Peyer's patch (tissue), 4 donors: ENCODE data around the gene PFKM. TPM values are rescaled to one million over a fixed set of nuclear protein-coding genes. Genes with fewer than 3 reads are reported as not detected.
A peak's percentile ranks its signal among the peaks of the same experiment; 100 is the strongest.
"Not testable (repeated sequence)": the region's sequence is repeated elsewhere in the genome, so short reads cannot be mapped to it uniquely, and the experiment has no call there.

Source experiments
- DNase-seq, 3 donors: peaks; one replicate each; pipeline ENCODE4 v3.0.0-alpha.2; 2017 to 2019
- H3K27ac ChIP-seq, 4 donors: fragments of 200-600 bp; sonication (generic); one replicate each; pipeline ENCODE4 v1.5.1; 2016 to 2019
- H3K27me3 ChIP-seq, 2 donors: fragments of 200-600 bp; sonication (generic); one replicate each; pipeline ENCODE4 v1.5.1; 2019
- H3K36me3 ChIP-seq, 3 donors: fragments of 200-600 bp; sonication (generic); one replicate each; pipeline ENCODE4 v1.5.1; 2016 to 2019
- H3K4me1 ChIP-seq, 4 donors: fragments of 200-600 bp; sonication (generic); one replicate each; pipeline ENCODE4 v1.5.1; 2016 to 2019
- H3K4me3 ChIP-seq, 4 donors: fragments of 200-600 bp; sonication (generic); 1 replicate in 3 of 4; 2 replicates in 1 of 4; pipeline ENCODE4 v1.5.1; 2016 to 2019; ENCODE audit warnings: mild to moderate bottlenecking in 1 of 4
- H3K9me3 ChIP-seq, 4 donors: fragments of 200-600 bp; sonication (generic); one replicate each; pipeline ENCODE4 v1.5.1; 2016 to 2019; ENCODE audit warnings: mild to moderate bottlenecking in 1 of 4
- POLR2A ChIP-seq, 2 donors: fragments of 450-650 bp; IDR thresholded peaks; one replicate each; pipeline ENCODE4 v1.5.1; 2017; ENCODE audit warnings: antibody characterized with exemption in 2 of 2, mild to moderate bottlenecking in 2 of 2, moderate library complexity in 2 of 2
- total RNA-seq, 4 donors: library from RNA; depleted of rRNA; stranded (reverse); fragments of >200 nt; gene quantifications; one replicate each; pipeline ENCODE4 v1.1.0, GENCODE V29; 2016
- TF ChIP-seq, protein P1 (sequence below), 6 experiments: fragments of 450-650 bp in 4 of 6; fragments of 200-600 bp in 2 of 6; sonication (generic) in 1 of 6; IDR thresholded peaks; one replicate each; pipeline ENCODE4 v1.5.1; 2017 to 2019; ENCODE audit warnings: antibody characterized with exemption in 6 of 6, mild to moderate bottlenecking in 3 of 6, moderate library complexity in 1 of 6

The PFKM gene
- total RNA-seq, 4 donors from 2014 or later, result 10.0 to 38.0 (median 27.0) TPM

DNA sequence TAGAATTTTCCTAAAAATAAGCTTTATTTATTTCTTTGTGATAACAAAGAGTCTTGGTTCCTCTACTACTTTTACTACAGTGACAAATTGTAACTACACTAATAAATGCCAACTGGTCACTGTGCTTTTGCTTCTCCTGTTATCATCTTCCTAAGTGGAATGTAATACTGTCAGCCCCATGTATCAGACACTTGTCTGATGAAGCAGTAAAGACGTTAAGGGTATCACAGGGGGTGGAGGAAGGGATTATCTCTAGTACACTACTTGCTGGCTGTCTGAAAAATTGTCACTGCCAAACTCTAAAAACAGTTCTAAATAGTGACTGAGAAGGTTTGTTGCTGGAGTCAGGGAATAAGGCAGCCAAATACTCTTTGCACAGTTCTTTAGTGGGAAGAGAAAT, 26.8 kb downstream of the PFKM start:
- DNase-seq, result no peak
- Histone ChIP-seq H3K4me1 (no peaks in the 10 kb centered on the region), H3K27ac (no peak overlapping the region), H3K4me3 (no peak overlapping the region), H3K36me3 (peaks cover 0 to 94% (median 0%) of the 10 kb centered on the region in 3 donors), H3K9me3 (no peaks in the 10 kb centered on the region), H3K27me3 (no peaks in the 10 kb centered on the region)
- no peak for TF ChIP-seq POLR2A (IDR thresholded peaks at IDR 0.05)
- TF ChIP-seq, protein P1, sequence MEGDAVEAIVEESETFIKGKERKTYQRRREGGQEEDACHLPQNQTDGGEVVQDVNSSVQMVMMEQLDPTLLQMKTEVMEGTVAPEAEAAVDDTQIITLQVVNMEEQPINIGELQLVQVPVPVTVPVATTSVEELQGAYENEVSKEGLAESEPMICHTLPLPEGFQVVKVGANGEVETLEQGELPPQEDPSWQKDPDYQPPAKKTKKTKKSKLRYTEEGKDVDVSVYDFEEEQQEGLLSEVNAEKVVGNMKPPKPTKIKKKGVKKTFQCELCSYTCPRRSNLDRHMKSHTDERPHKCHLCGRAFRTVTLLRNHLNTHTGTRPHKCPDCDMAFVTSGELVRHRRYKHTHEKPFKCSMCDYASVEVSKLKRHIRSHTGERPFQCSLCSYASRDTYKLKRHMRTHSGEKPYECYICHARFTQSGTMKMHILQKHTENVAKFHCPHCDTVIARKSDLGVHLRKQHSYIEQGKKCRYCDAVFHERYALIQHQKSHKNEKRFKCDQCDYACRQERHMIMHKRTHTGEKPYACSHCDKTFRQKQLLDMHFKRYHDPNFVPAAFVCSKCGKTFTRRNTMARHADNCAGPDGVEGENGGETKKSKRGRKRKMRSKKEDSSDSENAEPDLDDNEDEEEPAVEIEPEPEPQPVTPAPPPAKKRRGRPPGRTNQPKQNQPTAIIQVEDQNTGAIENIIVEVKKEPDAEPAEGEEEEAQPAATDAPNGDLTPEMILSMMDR (IDR thresholded peaks at IDR 0.05), result no peak

DNA sequence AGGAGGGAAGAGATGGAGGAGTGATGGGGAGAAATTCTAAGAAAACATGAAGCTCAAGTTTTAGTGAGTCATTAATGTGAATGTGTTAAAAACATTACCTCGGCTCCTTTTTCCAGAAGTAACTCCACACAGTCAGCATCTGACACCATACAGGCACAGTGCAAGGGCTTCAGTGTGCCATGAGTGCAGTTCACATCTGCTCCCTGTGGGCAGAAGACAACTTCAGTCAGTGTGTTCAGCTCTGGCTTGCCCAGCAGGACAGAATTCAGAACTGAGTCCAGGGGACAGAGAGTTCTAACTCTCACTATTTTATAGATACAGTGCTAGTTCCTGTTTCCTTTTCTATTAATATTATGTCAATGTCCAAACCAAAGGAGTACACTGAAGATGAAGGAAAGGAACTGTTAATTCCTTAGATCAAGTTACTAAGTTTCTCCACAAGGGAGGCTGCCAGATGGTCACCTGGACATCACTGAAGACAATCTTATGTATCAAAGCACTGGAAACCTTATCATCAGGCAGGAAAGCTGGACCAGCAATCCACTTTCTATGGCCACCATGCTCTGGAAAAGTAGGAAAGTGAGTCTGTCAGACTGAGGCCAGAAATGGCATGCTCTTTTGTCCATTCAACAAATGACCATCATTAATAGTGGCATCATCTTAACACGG, 32.1 kb downstream of the PFKM start:
- Histone ChIP-seq H3K9me3 (no peaks in the 10 kb centered on the region), H3K36me3 (peaks cover 0 to 73% (median 0%) of the 10 kb centered on the region in 3 donors), H3K27ac (no peak overlapping the region), H3K4me1 (peaks cover 0 to 6% (median 1%) of the 10 kb centered on the region in 4 donors), H3K4me3 (no peak overlapping the region), H3K27me3 (no peaks in the 10 kb centered on the region)
- no peak for TF ChIP-seq POLR2A (IDR thresholded peaks at IDR 0.05)
- TF ChIP-seq, protein P1 (IDR thresholded peaks at IDR 0.05), result no peak
- DNase-seq, result no peak

DNA sequence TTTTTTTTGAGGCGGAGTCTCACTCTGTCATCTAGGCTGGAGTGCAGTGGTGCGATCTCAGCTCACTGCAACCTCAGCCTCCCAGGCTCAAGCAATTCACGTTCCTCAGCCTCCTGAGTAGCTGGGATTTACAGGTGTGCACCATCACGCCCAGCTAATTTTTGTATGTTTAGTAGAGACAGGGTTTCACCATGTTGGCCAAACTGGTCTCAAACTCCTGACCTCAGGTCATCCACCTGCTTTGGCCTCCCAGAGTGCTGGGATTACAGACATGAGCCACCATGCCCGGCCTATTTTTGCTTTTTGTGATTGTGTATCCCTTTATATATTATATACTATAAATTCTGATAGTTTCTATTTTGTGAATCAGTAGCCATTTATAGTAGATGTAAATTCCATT, 36.6 kb downstream of the PFKM start:
- not testable (repeated sequence) for DNase-seq, H3K4me1 ChIP-seq, H3K4me3 ChIP-seq, H3K27ac ChIP-seq, H3K9me3 ChIP-seq, H3K27me3 ChIP-seq
- peaks cover 0 to 31% (median 0%) of the 10 kb centered on the region in 3 donors for H3K36me3 ChIP-seq

DNA sequence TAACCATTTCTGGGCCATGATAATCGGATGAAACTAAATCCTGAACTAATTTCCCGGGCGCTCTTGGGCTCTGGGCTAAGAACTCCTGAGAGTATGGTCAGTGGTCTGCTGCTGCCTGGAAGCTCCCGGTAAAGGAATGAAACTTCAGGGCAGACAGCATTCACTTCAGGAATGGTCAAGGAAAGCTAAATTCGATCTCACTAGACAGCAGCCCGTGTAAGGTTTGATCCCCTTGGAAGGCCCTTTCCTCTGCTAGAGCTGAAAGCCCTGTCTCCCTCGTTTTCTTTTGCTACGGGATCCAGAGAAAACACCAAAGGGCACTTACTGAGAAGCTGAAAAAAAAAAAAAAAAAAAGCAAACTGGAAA, 37.5 kb downstream of the PFKM start:
- no peaks in the 10 kb centered on the region for H3K9me3 ChIP-seq
- peak overlapping the region; percentile 60 to 95 (median 84) for H3K4me3 ChIP-seq
- peak overlapping the region; percentile 82 to 89 (median 88) for H3K27ac ChIP-seq
- peaks cover 0 to 10% (median 3%) of the 10 kb centered on the region in 4 donors for H3K4me1 ChIP-seq
- TF ChIP-seq, protein P1 (IDR thresholded peaks at IDR 0.05), result no peak
- TF ChIP-seq POLR2A (IDR thresholded peaks at IDR 0.05), result no peak
- no peak for DNase-seq
- peaks cover 0 to 22% (median 0%) of the 10 kb centered on the region in 3 donors for H3K36me3 ChIP-seq
- H3K27me3 ChIP-seq, result no peaks in the 10 kb centered on the region

DNA sequence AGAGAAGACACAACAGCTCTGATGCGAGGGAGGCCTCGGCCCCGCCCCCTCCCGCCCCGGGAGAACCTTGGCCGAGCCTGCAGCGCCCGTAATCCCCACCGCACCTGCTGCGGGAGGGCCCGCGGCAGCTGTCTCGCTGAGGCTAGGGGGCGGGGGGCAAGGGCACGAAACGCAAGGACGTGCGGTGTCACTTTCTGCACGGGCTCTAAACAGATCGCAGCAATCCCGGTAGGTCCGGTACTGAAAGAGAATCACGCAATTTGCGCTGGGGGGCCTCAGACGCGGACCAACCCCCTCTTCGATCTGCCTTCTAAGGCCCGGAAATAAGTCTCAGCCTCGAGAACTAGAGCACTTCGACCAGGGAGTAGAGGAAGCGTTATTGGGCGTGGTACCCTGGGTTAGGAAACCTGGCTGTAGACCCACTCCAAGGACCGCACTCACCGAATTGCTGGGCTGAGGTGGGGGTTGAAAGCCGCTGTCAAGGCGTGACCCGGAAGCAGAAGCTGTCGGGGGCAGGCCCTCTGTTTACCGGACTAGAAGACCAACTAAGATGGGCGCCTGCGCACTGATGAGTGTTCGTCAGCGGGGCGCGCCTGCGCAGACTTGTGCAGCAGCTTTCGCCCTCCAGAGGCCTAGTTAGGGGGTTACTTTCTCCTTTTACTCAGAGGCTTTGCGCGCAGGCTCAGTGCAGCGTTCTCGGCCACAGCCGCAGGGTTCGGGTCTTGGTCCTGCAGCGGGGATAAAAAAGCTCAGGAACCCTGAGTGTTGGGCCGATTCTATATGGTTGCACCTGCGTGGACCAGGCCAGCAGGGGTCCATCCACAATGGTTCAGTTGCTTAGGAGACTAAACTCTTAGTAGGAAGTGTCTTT, 38.1 kb downstream of the PFKM start, which contains the start of gene ASB8:
Gene ASB8 (minus strand): TSS at position 498 of the 871 bp plus-strand sequence. CDS start 4,019 bp downstream, outside the sequence.
- DNase-seq, result peak; percentile 98 to 100 (median 99)
- Histone ChIP-seq H3K27ac (peak within 1 kb of the TSS; percentile 82 to 89 (median 88)), H3K9me3 (no peaks in the 10 kb centered on the region), H3K4me1 (peaks cover 0 to 10% (median 3%) of the 10 kb centered on the region in 4 donors), H3K4me3 (peak within 1 kb of the TSS; percentile 60 to 95 (median 84)), H3K27me3 (no peaks in the 10 kb centered on the region), H3K36me3 (peaks cover 0 to 16% (median 0%) of the 10 kb centered on the region in 3 donors)
- peak; percentile 27 to 47 for TF ChIP-seq POLR2A (IDR thresholded peaks at IDR 0.05)
- TF ChIP-seq, protein P1 (IDR thresholded peaks at IDR 0.05), result peak in 5 of 6 experiments; percentile 39 to 69 (median 59)
